ENCODE results near the gene GPR89B.
A peak's percentile ranks its signal among the peaks of the same experiment; 100 is the strongest.
"Not testable (repeated sequence)": the region's sequence is repeated elsewhere in the genome, so short reads cannot be mapped to it uniquely, and the experiment has no call there.

Gene GPR89B

GRCh38 chr1:148032690-148033089 is 104.5 kb downstream of the GPR89B start:
- H3K9ac ChIP-seq (ENCODE audit: low read length); H3F3A ChIP-seq (ENCODE audit: insufficient read depth, low read length); H3K9me3 ChIP-seq (ENCODE audit: low read length); H4K20me1 ChIP-seq (ENCODE audit: insufficient read depth, low read length); H3K9me2 ChIP-seq (ENCODE audit: low read depth, low read length); H3K4me1 ChIP-seq (ENCODE audit: insufficient read depth, low read length, severe bottlenecking); H3K27me3 ChIP-seq (ENCODE audit: insufficient read depth, low read length); H3K79me2 ChIP-seq (ENCODE audit: insufficient read depth, low read length); H3K4me2 ChIP-seq (ENCODE audit: low read length); H3K27ac ChIP-seq (ENCODE audit: low read depth, low read length, poor library complexity, severe bottlenecking); H3K4me3 ChIP-seq (ENCODE audit: low read depth, low read length, poor library complexity, severe bottlenecking); H2AFZ ChIP-seq (ENCODE audit: low read length); H3K36me3 ChIP-seq (ENCODE audit: insufficient read depth, low read length): not testable (repeated sequence)

DNA sequence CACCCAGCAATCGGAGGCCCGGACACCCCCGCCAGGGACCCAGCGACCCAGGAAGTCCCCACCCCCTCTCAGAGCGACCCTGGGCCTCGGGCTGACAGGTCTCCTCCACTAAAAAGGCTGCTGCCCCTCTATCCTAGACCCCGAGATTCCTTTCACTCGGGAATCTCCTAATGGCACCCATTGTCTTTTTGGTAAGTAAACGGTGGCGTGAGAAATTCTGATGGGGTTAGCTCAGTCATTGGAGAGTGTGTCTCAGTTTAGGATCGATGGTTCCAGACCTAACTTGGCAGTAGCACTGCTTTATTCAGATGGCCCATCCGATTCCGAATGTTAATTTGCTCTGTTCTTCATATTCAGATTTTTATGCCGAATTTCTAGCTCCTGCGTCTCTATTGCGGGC is 104.9 kb downstream of the GPR89B start:
- not testable (repeated sequence) for H3K9ac ChIP-seq (ENCODE audit: low read length); H3K79me2 ChIP-seq (ENCODE audit: insufficient read depth, low read length); H3K4me2 ChIP-seq (ENCODE audit: low read length)

DNA sequence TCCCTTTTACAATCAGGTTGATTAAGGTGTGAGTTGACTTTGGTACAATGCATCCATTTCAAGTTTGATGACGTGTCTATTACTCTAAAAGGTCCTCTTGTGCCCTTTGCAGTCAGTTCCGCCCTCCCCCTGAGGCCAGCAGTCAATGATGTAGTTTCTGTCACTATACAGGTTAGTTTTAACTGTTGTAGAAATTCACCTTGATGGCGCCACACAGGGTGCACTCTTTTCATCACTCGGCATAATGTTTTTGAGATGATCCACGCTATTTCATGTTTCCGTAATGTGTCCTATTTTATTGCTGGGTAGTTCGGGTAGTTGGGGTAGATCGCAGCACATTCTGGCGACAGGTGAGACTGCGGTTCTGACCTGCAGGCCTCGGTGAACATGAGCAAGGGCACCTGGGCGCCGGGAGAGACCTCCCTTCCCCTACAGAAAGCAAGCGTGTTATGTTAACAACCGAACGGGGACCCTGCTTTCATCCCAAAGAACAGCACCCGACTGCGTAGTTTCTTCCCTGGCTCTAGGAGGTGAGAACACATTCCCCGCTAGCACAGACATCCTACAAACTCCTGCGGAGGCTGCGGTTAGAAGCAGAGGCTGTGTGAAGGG is 109.7 kb downstream of the GPR89B start:
- Histone ChIP-seq H3K27ac (ENCODE audit: low read depth, low read length, poor library complexity, severe bottlenecking) (peak overlapping the region; percentile 71), H3K4me3 (ENCODE audit: low read depth, low read length, poor library complexity, severe bottlenecking) (peak overlapping the region; percentile 40), H3K4me2 (ENCODE audit: low read length) (peak overlapping the region; percentile 54)
- not testable (repeated sequence) for H3K36me3 ChIP-seq (ENCODE audit: insufficient read depth, low read length); H3K9ac ChIP-seq (ENCODE audit: low read length); H3K9me2 ChIP-seq (ENCODE audit: low read depth, low read length); H3F3A ChIP-seq (ENCODE audit: insufficient read depth, low read length); H3K9me3 ChIP-seq (ENCODE audit: low read length); H3K27me3 ChIP-seq (ENCODE audit: insufficient read depth, low read length); H2AFZ ChIP-seq (ENCODE audit: low read length); H3K4me1 ChIP-seq (ENCODE audit: insufficient read depth, low read length, severe bottlenecking); H4K20me1 ChIP-seq (ENCODE audit: insufficient read depth, low read length); H3K79me2 ChIP-seq (ENCODE audit: insufficient read depth, low read length)

More for the DNA sequence above, 104.9 kb downstream of the GPR89B start:
- not testable (repeated sequence) for H3K4me1 ChIP-seq (ENCODE audit: insufficient read depth, low read length, severe bottlenecking); H3K9me2 ChIP-seq (ENCODE audit: low read depth, low read length); H3K36me3 ChIP-seq (ENCODE audit: insufficient read depth, low read length); H4K20me1 ChIP-seq (ENCODE audit: insufficient read depth, low read length); H3K27me3 ChIP-seq (ENCODE audit: insufficient read depth, low read length); H3K9me3 ChIP-seq (ENCODE audit: low read length); H3K27ac ChIP-seq (ENCODE audit: low read depth, low read length, poor library complexity, severe bottlenecking); H2AFZ ChIP-seq (ENCODE audit: low read length); H3F3A ChIP-seq (ENCODE audit: insufficient read depth, low read length); H3K4me3 ChIP-seq (ENCODE audit: low read depth, low read length, poor library complexity, severe bottlenecking)

- H3K79me2 ChIP-seq (ENCODE audit: insufficient read depth, low read length); H3K9me2 ChIP-seq (ENCODE audit: low read depth, low read length); H3K9me3 ChIP-seq (ENCODE audit: low read length); H3F3A ChIP-seq (ENCODE audit: insufficient read depth, low read length); H3K27me3 ChIP-seq (ENCODE audit: insufficient read depth, low read length); H2AFZ ChIP-seq (ENCODE audit: low read length); H3K36me3 ChIP-seq (ENCODE audit: insufficient read depth, low read length); H4K20me1 ChIP-seq (ENCODE audit: insufficient read depth, low read length); H3K4me1 ChIP-seq (ENCODE audit: insufficient read depth, low read length, severe bottlenecking): not testable (repeated sequence)
- peak overlapping the region; percentile 54 for H3K4me2 ChIP-seq (ENCODE audit: low read length)
- peak overlapping the region; percentile 54 for H3K4me3 ChIP-seq (ENCODE audit: low read depth, low read length, poor library complexity, severe bottlenecking)
- peak overlapping the region; percentile 71 for H3K27ac ChIP-seq (ENCODE audit: low read depth, low read length, poor library complexity, severe bottlenecking)
- peak overlapping the region; percentile 60; the same call in 1 of the 2 replicates for H3K9ac ChIP-seq (ENCODE audit: low read length)
Measured at GRCh38 chr1:148038462-148039333, 110.5 kb downstream of the GPR89B start.
